Stimulated activated CD8-positive, alpha-beta memory T cell treated with anti-CD3 and anti-CD28 coated beads, Interleukin-7, amount 100 ng/mL, for 24 hours (primary cell): ENCODE results near the gene NR0B2.
A peak's percentile ranks its signal among the peaks of the same experiment; 100 is the strongest.
"Not testable (repeated sequence)": the region's sequence is repeated elsewhere in the genome, so short reads cannot be mapped to it uniquely, and the experiment has no call there.

ENCODE experiments used
- DNase-seq: peaks from one replicate; pipeline ENCODE4 v3.0.0-alpha.2; 2020; ENCODE audit warnings: low read depth

The NR0B2 gene

GRCh38 chr1:26889551-26890466 is 24.0 kb downstream of the NR0B2 start, which contains the start of gene GPN2:
Gene GPN2 (minus strand): TSS chr1:26890283. CDS start chr1:26890096, 187 bp downstream.
- peak; percentile 60 for DNase-seq

GRCh38 chr1:26888231-26888630 is 25.5 kb downstream of the NR0B2 start:
- DNase-seq: no peak

GRCh38 chr1:26887125-26887524 is 26.6 kb downstream of the NR0B2 start:
- DNase-seq: no peak

GRCh38 chr1:26882696-26883463 is 30.9 kb downstream of the NR0B2 start:
- DNase-seq: no peak

- DNase-seq: not testable (repeated sequence)
These were observed 32.2 kb downstream of the NR0B2 start for GRCh38 chr1:26881611-26882010.

GRCh38 chr1:26879793-26880192 is 34.0 kb downstream of the NR0B2 start:
- no peak for DNase-seq

- no peak for DNase-seq
These were observed 36.4 kb downstream of the NR0B2 start for GRCh38 chr1:26877326-26877725.

- DNase-seq: no peak
These were observed 38.9 kb downstream of the NR0B2 start for GRCh38 chr1:26874896-26875295.

- DNase-seq: not testable (repeated sequence)
These were observed 40.7 kb downstream of the NR0B2 start for GRCh38 chr1:26873097-26873496.

- peak; percentile 87 for DNase-seq
These were observed 48.9 kb downstream of the NR0B2 start for GRCh38 chr1:26864610-26865480.

GRCh38 chr1:26863685-26864077 is 50.1 kb downstream of the NR0B2 start:
- DNase-seq: no peak

- DNase-seq: no peak
These were observed 50.7 kb downstream of the NR0B2 start, which contains the start of gene SFN for GRCh38 chr1:26862781-26863684. Gene SFN (plus strand): TSS chr1:26863149. CDS start chr1:26863213, 64 bp downstream.

- DNase-seq: no peak
These were observed 51.8 kb downstream of the NR0B2 start for GRCh38 chr1:26861889-26862378.
